T-helper 2 cell treated with Interferon-gamma antibody and Interleukin-4, amounts not matched to agents 5 μg/mL and 100 μg/mL, for 36 hours (primary cell): ENCODE results near the gene CACUL1.

Source experiments
- DNase-seq: peaks from one replicate; pipeline ENCODE4 v3.0.0; 2021; ENCODE audit warnings: low spot score
- H3K27ac Mint-ChIP-seq: one replicate; pipeline ENCODE4 v1.8.0; 2021; ENCODE audit warnings: mild to moderate bottlenecking, mixed read lengths
- H3K27me3 Mint-ChIP-seq: one replicate; pipeline ENCODE4 v1.8.0; 2021; ENCODE audit warnings: low read depth, mixed read lengths
- H3K36me3 Mint-ChIP-seq: one replicate; pipeline ENCODE4 v1.8.0; 2021; ENCODE audit warnings: low read depth, mixed read lengths
- H3K4me1 Mint-ChIP-seq: one replicate; pipeline ENCODE4 v1.8.0; 2021; ENCODE audit warnings: low read depth, mixed read lengths
- H3K4me3 Mint-ChIP-seq: one replicate; pipeline ENCODE4 v1.8.0; 2022; ENCODE audit warnings: mild to moderate bottlenecking, moderate library complexity, mixed read lengths
- H3K9me3 Mint-ChIP-seq: one replicate; pipeline ENCODE4 v1.8.0; 2021; ENCODE audit warnings: mixed read lengths

The CACUL1 gene

GRCh38 chr10:118710487-118710886 is 44.3 kb downstream of the CACUL1 start:
- Mint-ChIP-seq H3K9me3 (no peaks in the 10 kb centered on the region), H3K4me3 (no peak overlapping the region), H3K27me3 (no peaks in the 10 kb centered on the region), H3K4me1 (peaks cover 8% of the 10 kb centered on the region), H3K27ac (no peak overlapping the region), H3K36me3 (peaks cover 5% of the 10 kb centered on the region)
- DNase-seq = no peak

- no peak overlapping the region for H3K4me3 Mint-ChIP-seq
- H3K9me3 Mint-ChIP-seq = no peaks in the 10 kb centered on the region
- no peak overlapping the region for H3K27ac Mint-ChIP-seq
- no peak for DNase-seq
- no peaks in the 10 kb centered on the region for H3K4me1 Mint-ChIP-seq
- peaks cover 10% of the 10 kb centered on the region for H3K36me3 Mint-ChIP-seq
- no peaks in the 10 kb centered on the region for H3K27me3 Mint-ChIP-seq
These were observed 46.2 kb downstream of the CACUL1 start for GRCh38 chr10:118708571-118708970.

GRCh38 chr10:118704711-118705110 is 50.1 kb downstream of the CACUL1 start:
- H3K4me1 Mint-ChIP-seq = peaks cover 11% of the 10 kb centered on the region
- no peak overlapping the region for H3K27ac Mint-ChIP-seq
- DNase-seq = no peak
- H3K36me3 Mint-ChIP-seq = peaks cover 31% of the 10 kb centered on the region
- no peaks in the 10 kb centered on the region for H3K27me3 Mint-ChIP-seq
- no peaks in the 10 kb centered on the region for H3K9me3 Mint-ChIP-seq
- H3K4me3 Mint-ChIP-seq = no peak overlapping the region

GRCh38 chr10:118701529-118702323 is 53.0 kb downstream of the CACUL1 start:
- H3K9me3 Mint-ChIP-seq = no peaks in the 10 kb centered on the region
- no peaks in the 10 kb centered on the region for H3K27me3 Mint-ChIP-seq
- no peak overlapping the region for H3K4me3 Mint-ChIP-seq
- no peak for DNase-seq
- H3K4me1 Mint-ChIP-seq = peaks cover 29% of the 10 kb centered on the region
- peaks cover 34% of the 10 kb centered on the region for H3K36me3 Mint-ChIP-seq
- H3K27ac Mint-ChIP-seq = no peak overlapping the region

- H3K4me1 Mint-ChIP-seq = peaks cover 32% of the 10 kb centered on the region
- no peaks in the 10 kb centered on the region for H3K27me3 Mint-ChIP-seq
- H3K27ac Mint-ChIP-seq = peak overlapping the region; percentile 74
- peak overlapping the region; percentile 75 for H3K4me3 Mint-ChIP-seq
- peak; percentile 76 for DNase-seq
- H3K36me3 Mint-ChIP-seq = peaks cover 26% of the 10 kb centered on the region
- no peaks in the 10 kb centered on the region for H3K9me3 Mint-ChIP-seq
These were observed 56.3 kb downstream of the CACUL1 start for GRCh38 chr10:118698421-118698820.

- no peak for DNase-seq
- no peak overlapping the region for H3K4me3 Mint-ChIP-seq
- H3K4me1 Mint-ChIP-seq = peaks cover 21% of the 10 kb centered on the region
- no peaks in the 10 kb centered on the region for H3K27me3 Mint-ChIP-seq
- peaks cover 13% of the 10 kb centered on the region for H3K36me3 Mint-ChIP-seq
- no peak overlapping the region for H3K27ac Mint-ChIP-seq
- no peaks in the 10 kb centered on the region for H3K9me3 Mint-ChIP-seq
These were observed 59.9 kb downstream of the CACUL1 start for GRCh38 chr10:118694848-118695247.

- no peak overlapping the region for H3K27ac Mint-ChIP-seq
- peaks cover 6% of the 10 kb centered on the region for H3K4me1 Mint-ChIP-seq
These were observed 61.9 kb downstream of the CACUL1 start for GRCh38 chr10:118692872-118693271.

GRCh38 chr10:118689070-118689858 is 65.5 kb downstream of the CACUL1 start:
- Mint-ChIP-seq H3K27ac (no peak overlapping the region), H3K4me1 (no peaks in the 10 kb centered on the region), H3K27me3 (no peaks in the 10 kb centered on the region), H3K4me3 (no peak overlapping the region), H3K9me3 (no peaks in the 10 kb centered on the region), H3K36me3 (peaks cover 17% of the 10 kb centered on the region)
- DNase-seq = no peak

More at GRCh38 chr10:118692872-118693271, 61.9 kb downstream of the CACUL1 start:
- Mint-ChIP-seq H3K27me3 (no peaks in the 10 kb centered on the region), H3K36me3 (peaks cover 10% of the 10 kb centered on the region), H3K4me3 (no peak overlapping the region), H3K9me3 (no peaks in the 10 kb centered on the region)
- DNase-seq = no peak

- no peak overlapping the region for H3K4me3 Mint-ChIP-seq
- H3K27me3 Mint-ChIP-seq = no peaks in the 10 kb centered on the region
- H3K36me3 Mint-ChIP-seq = peaks cover 15% of the 10 kb centered on the region
- DNase-seq = no peak
- H3K4me1 Mint-ChIP-seq = no peaks in the 10 kb centered on the region
- H3K9me3 Mint-ChIP-seq = no peaks in the 10 kb centered on the region
- H3K27ac Mint-ChIP-seq = no peak overlapping the region
These were observed 67.3 kb downstream of the CACUL1 start for GRCh38 chr10:118687472-118687871.

GRCh38 chr10:118682533-118682932 is 72.2 kb downstream of the CACUL1 start:
- DNase-seq = no peak
- Mint-ChIP-seq H3K27ac (no peak overlapping the region), H3K9me3 (no peaks in the 10 kb centered on the region), H3K4me3 (no peak overlapping the region), H3K36me3 (peaks cover 15% of the 10 kb centered on the region), H3K27me3 (no peaks in the 10 kb centered on the region), H3K4me1 (peaks cover 6% of the 10 kb centered on the region)

- Mint-ChIP-seq H3K9me3 (no peaks in the 10 kb centered on the region), H3K27me3 (no peaks in the 10 kb centered on the region), H3K4me1 (peaks cover 6% of the 10 kb centered on the region), H3K27ac (no peak overlapping the region), H3K4me3 (no peak overlapping the region), H3K36me3 (peaks cover 6% of the 10 kb centered on the region)
- DNase-seq = no peak
These were observed 74.6 kb downstream of the CACUL1 start for GRCh38 chr10:118680197-118680596.

GRCh38 chr10:118674226-118674919 is 80.4 kb downstream of the CACUL1 start:
- no peaks in the 10 kb centered on the region for H3K4me1 Mint-ChIP-seq
- no peak overlapping the region for H3K27ac Mint-ChIP-seq

GRCh38 chr10:118672766-118673715 is 81.7 kb downstream of the CACUL1 start:
- Mint-ChIP-seq H3K4me1 (no peaks in the 10 kb centered on the region), H3K27me3 (no peaks in the 10 kb centered on the region), H3K9me3 (no peaks in the 10 kb centered on the region), H3K4me3 (no peak overlapping the region), H3K36me3 (no peaks in the 10 kb centered on the region), H3K27ac (no peak overlapping the region)
- no peak for DNase-seq

More at GRCh38 chr10:118674226-118674919, 80.4 kb downstream of the CACUL1 start:
- DNase-seq = no peak
- Mint-ChIP-seq H3K27me3 (no peaks in the 10 kb centered on the region), H3K9me3 (no peaks in the 10 kb centered on the region), H3K36me3 (no peaks in the 10 kb centered on the region), H3K4me3 (no peak overlapping the region)
